ENCODE data around the gene ORC1. TPM values are rescaled to one million over a fixed set of nuclear protein-coding genes. Genes with fewer than 3 reads are reported as not detected.

ORC1 gene
- total and polyA plus RNA-seq, 2 experiments from 2014 or later = 15.1 to 55.0 TPM

- no peak overlapping the region for H2AFZ ChIP-seq
- H3K4me3 ChIP-seq = no peak overlapping the region
- peaks cover 11% of the 10 kb centered on the region; the same call in 1 of the 2 replicates for H3F3A ChIP-seq (replicated peaks; ENCODE audit: low read depth)
- peaks cover 10% of the 10 kb centered on the region for H3K4me1 ChIP-seq (ENCODE audit: insufficient read depth)
- H3K4me2 ChIP-seq = no peak overlapping the region
- peaks cover 41% of the 10 kb centered on the region for H4K20me1 ChIP-seq (replicated peaks; ENCODE audit: insufficient read depth)
- H3K36me3 Mint-ChIP-seq (ENCODE audit: low read depth) = peaks cover 75% of the 10 kb centered on the region
- H3K36me3 ChIP-seq (ENCODE audit: insufficient read depth) = peaks cover 55% of the 10 kb centered on the region
- H3K9me3 Mint-ChIP-seq = no peaks in the 10 kb centered on the region
- no peak for ATAC-seq
- no peaks in the 10 kb centered on the region for H3K9me2 ChIP-seq (ENCODE audit: insufficient read depth)
- H3K27ac ChIP-seq (ENCODE audit: low read depth) = no peak overlapping the region
- H3K27ac Mint-ChIP-seq = no peak overlapping the region
- H3K27me3 ChIP-seq (ENCODE audit: insufficient read depth) = no peaks in the 10 kb centered on the region
- no peaks in the 10 kb centered on the region for H3K27me3 Mint-ChIP-seq (ENCODE audit: insufficient read depth, low read depth, poor library complexity)
- H3K4me1 Mint-ChIP-seq = peaks cover 11% of the 10 kb centered on the region; the same call in 1 of the 3 replicates
- H3K4me3 Mint-ChIP-seq = no peak overlapping the region
- DNase-seq (ENCODE audit: low spot score) = no peak
- peaks cover 75% of the 10 kb centered on the region for H3K79me2 ChIP-seq (replicated peaks; ENCODE audit: insufficient read depth)
- no peak for TF ChIP-seq EZH2 (IDR thresholded peaks at IDR 0.05; ENCODE audit: low read depth, unreplicated experiment)
- TF ChIP-seq ZNF331 (CRISPR knock-in tag; IDR thresholded peaks at IDR 0.05; ENCODE audit: low read depth) = no peak
- no peak for TF ChIP-seq CREB1 (CRISPR knock-in tag; IDR thresholded peaks at IDR 0.05; ENCODE audit: low read depth)
- no peak for TF ChIP-seq EZH2phosphoT487 (IDR thresholded peaks at IDR 0.05; ENCODE audit: unreplicated experiment)
- no peak for TF ChIP-seq REST (IDR thresholded peaks at IDR 0.05; ENCODE audit: unreplicated experiment)
- no peak for TF ChIP-seq JUNB (IDR thresholded peaks at IDR 0.05; ENCODE audit: unreplicated experiment)
- TF ChIP-seq NANOG (IDR thresholded peaks at IDR 0.05; ENCODE audit: borderline replicate concordance) = no peak
- no peak for TF ChIP-seq ZNF114 (CRISPR knock-in tag; IDR thresholded peaks at IDR 0.05)
- TF ChIP-seq ETS1 (IDR thresholded peaks at IDR 0.05) = no peak
- no peak for TF ChIP-seq CTCF (conservative IDR thresholded peaks at IDR 0.05; ENCODE audit: low read depth in 2 of 2)
- TF ChIP-seq STAT1 (IDR thresholded peaks at IDR 0.05; ENCODE audit: unreplicated experiment) = no peak
- no peak for TF ChIP-seq ZNF462 (CRISPR knock-in tag; IDR thresholded peaks at IDR 0.05)
- no peak for TF ChIP-seq POLR2AphosphoS5 (IDR thresholded peaks at IDR 0.05; ENCODE audit: low read depth)
Observed at GRCh38 chr1:52400131-52400530, 4.1 kb downstream of the ORC1 start.

All from GM23338 (cell line).